Sigmoid colon (tissue), 4 donors: ENCODE measurements around the gene TMPRSS11D.

Experiments used
- CTCF ChIP-seq, 4 experiments: fragments of 450-650 bp in 3 of 4; fragments of 200-600 bp in 1 of 4; IDR thresholded peaks; one replicate each; pipeline ENCODE4 v1.5.1; 2016 to 2019; ENCODE audit warnings: antibody characterized with exemption in 4 of 4, mild to moderate bottlenecking in 3 of 4, moderate library complexity in 2 of 4
- EP300 ChIP-seq, 4 donors: sonication (generic); formaldehyde crosslinking; IDR thresholded peaks; one replicate each; pipeline ENCODE4 v1.6.1; 2017; ENCODE audit warnings: antibody characterized with exemption in 4 of 4
- POLR2A ChIP-seq, 2 donors: fragments of 450-650 bp; IDR thresholded peaks; one replicate each; pipeline ENCODE4 v1.6.1; 2016; ENCODE audit warnings: antibody characterized with exemption in 2 of 2, mild to moderate bottlenecking in 2 of 2, moderate library complexity in 2 of 2

GRCh38 chr4:67911141-67911540 is 27.3 kb upstream of the TMPRSS11D start:
- no peak for TF ChIP-seq CTCF (IDR thresholded peaks at IDR 0.05)
- no peak for TF ChIP-seq POLR2A (IDR thresholded peaks at IDR 0.05)
- no peak for TF ChIP-seq EP300 (IDR thresholded peaks at IDR 0.05)
